H1 (cell line): ENCODE data around the gene MED10. TPM values are rescaled to one million over a fixed set of nuclear protein-coding genes. Genes with fewer than 3 reads are reported as not detected.

ENCODE experiments used
- CHD1 ChIP-seq: IDR thresholded peaks from 2 replicates; pipeline ENCODE4 v1.6.1; 2012; ENCODE audit warnings: low read depth, low read length, improper control_type of control experiment
- polyA plus RNA-seq, 7 experiments: library from polyadenylated mRNA; depleted of rRNA in 3 of 7; stranded (reverse) in 5 of 7; unstranded in 2 of 7; fragments of >200 nt in 5 of 7; fragments of 200-250 nt in 2 of 7; gene quantifications; 1 replicate in 5 of 7; 2 replicates in 1 of 7; 4 replicates in 1 of 7; pipeline versions ENCODE4 v1.2.1 to v1.2.3, GENCODE V29; 2011 to 2013; ENCODE audit warnings: missing spikeins in 2 of 7, mixed read lengths in 2 of 7
- total RNA-seq: library from RNA; stranded (reverse); fragmentation: NEBNext Ultra II Directional; extraction: Animal tissue kit (Norgen Biotek cat#: 25700); gene quantifications from 2 replicates; pipeline ENCODE4 v1.2.1, GENCODE V29; 2021

MED10 gene
- total and polyA plus RNA-seq, 2 of the 8 experiments (the other 6 are each of a cell fraction or from before 2014, with no cell fraction given) = 20.1 to 23.2 TPM

DNA sequence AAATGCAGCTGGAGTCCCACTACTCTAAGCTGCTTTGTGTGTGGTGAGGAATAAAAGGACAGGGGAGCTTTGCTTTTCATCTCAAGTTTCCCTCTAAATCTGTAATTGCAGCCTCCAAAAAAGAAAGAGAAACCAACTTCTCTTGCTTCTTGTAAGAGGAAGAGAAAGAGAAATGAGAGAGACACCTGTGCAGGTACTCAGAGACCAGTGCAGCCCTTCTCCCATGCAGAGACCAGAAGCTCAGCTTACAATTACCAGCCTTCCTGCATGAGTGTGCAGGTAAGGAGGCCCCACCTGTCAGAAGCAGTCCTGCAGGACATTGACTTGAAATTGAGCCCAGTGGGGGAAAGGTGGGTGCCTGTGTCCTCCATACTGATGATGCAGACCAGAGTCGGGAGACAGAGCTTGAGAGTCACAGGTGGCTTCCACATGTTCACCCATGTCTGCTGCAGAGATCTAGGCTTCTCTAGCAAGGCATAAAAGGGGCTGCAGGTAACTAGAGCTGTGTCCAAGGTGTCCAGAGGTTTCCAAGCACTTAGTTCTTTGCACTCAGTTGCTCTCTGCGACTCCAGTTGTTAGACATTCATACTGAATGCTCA, 15.3 kb upstream of the MED10 start (continued):
- no peak for TF ChIP-seq CHD1
